Stimulated activated CD4-positive, alpha-beta T cell treated with anti-CD3 and anti-CD28 coated beads, Interleukin-1b, Interleukin-23, amount 100 ng/mL, for 48 hours (primary cell): ENCODE measurements around the gene PPP1R12B.
"Not testable (repeated sequence)": the region's sequence is repeated elsewhere in the genome, so short reads cannot be mapped to it uniquely, and the experiment has no call there.

Experiments
- DNase-seq: peaks from one replicate; pipeline ENCODE4 v3.0.0-alpha.2; 2020

The PPP1R12B gene

DNA sequence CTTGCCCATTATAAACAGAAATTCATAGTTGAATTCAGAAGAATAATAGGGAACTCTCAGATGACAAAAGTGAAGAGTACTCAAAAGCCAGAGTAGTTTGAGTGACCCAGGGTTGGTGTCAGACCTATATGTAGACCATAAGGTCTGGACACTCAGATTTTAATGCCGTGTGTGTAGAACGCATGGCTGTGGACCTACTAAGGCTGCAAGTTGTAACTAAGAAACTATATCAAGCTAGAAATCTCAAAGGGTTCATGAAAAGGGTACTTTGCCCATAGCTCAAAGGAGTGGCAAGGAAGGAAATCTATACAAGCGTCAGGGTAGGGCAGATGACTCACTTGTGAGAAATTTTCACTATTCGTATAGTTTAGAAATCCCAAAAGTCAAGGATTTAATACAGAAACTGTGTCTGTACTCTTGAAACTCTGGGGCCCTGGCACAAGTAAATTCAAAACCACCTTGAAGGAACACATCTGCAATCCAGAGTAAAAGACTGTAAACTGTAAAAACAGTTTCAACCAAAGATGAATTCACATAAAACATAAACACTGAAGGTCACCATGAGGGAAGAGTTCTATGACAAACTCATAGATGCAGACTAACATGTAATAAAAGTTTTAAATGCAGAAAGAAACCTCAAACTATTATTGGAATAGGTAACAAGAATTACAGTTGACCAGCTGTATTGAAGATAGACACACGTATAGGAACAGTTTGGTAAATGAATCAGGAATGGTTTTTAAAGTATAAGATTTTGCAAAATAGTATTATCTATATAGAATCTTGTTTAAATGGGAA lies 108.1 kb downstream of the PPP1R12B start:
- DNase-seq: not testable (repeated sequence)

DNA sequence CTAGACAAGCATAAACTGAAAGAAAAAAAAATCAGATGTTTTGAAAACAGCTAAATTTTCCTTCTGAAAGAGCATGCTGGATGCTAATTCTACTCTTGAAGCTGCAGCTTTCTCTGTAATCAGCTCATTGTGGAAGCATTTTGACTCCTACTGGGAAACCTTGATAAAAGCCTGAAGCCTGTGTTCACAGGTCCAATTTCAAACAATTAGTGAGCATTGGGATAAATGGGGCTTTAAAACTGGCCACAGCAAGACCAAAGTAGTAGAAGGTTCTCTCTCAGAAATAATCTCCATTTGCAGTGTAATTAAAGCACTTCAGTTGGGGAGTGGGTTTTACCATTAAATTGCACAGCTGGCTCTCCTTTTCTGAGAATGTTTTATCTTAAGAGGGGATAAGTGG lies 110.2 kb downstream of the PPP1R12B start:
- DNase-seq: not testable (repeated sequence)

DNA sequence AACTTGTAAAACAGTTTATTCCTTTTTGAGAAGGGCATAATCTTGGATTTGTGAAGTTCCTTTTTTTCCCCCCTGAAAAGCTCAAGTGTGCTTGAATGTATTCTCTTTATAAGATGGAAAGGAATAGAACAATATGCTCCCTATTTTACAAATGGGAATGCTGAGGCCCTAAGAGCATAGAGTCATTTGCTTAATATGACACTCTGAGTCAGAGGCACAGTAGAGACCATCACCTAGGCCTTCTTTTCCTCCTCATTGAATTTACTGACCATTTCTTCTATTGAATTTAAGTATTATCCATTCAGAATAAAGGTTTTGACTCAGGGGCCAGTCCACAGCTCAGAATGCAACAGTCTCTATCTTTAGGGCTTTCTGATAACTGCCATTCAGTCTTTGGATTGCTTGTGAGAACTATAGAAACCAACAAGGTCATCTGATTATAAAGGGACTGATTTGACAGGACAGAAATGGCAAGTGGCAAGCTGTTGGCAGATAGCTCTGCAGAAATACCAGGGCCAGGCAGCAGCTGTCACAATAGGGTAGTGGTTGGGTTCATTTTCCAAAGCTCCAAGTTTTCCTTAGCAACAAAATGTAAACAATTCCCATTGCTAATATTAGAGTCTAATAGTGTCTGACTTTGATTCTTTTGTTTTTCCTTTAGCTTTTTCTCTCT lies 111.1 kb downstream of the PPP1R12B start:
- DNase-seq: not testable (repeated sequence)

DNA sequence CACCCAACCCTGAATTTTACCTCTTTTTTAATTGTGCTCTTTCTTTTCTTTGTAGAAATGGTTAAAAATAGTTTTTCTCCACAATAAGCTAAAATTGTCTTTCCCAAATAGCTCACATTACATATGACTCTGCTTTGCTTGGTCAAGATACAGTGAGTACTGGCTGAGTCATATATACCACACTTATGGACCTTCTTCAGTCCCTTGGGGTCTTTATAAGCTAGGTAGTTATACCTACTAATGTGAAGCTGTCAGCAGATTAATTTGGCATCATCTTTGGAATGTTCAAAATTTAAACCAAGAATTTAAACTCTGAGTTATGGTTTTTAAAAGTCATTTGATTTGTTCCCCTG lies 111.6 kb downstream of the PPP1R12B start:
- DNase-seq: not testable (repeated sequence)

DNA sequence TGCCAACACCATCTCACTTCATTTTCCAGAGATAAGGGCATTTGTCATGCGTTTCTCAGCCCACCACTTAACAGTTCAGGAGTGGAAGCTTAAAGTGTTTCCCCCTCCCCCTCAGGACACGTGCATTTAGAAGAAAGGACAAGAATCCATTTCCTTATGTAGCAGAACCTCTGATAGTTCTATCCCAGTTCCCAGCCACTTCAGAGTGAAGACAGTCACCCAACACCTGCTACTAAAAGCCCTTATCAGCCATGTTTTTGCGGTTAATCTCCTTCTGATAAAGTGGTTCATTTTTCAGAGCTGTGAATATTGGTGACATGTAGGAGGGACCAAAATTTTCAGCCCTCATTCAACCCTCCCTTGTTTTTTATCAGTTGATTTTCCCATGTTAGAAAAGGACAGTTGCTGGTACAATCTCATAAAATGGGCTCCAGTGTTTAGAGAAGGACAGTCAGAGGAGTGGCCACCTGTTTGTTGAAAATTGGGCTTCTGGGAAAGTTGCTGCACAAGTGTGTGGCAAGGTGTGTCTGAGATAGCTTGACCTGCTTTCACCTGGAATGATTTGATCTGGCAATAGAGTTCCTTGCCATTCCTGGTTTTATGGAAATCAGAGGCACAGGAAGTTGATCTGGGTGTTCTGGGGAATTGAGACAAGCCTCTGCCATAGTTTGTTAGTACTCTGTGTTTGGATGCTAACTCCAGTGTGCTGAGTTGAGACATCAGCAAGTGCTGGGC lies 114.0 kb downstream of the PPP1R12B start:
- DNase-seq: no peak

DNA sequence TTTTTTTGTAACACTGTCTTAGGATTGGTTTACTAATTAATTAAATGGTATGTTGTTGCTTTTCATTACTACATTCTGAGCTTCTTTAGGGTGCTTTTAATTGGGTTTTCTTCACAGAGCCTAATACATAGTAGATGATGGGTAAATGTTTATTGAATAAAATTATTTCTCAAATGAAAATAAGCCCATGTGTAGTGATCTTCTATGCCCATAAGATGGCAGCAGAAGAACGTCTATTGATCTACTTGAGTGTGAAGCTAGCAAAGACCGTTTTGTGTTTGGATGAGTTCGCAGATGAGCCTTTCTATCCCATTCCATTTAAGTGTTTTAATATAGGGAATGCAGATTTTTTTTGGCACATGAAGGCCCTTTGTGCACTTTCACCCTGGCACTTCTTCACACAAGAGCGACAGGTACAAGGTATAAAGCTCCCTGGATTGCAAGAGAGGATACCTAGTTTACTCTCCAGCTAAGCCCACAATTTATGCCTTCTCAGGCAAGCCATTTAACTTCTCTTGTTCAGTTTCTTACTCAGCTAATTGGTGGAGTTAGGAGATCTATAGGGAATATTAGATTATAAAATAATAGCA lies 115.7 kb downstream of the PPP1R12B start:
- DNase-seq: not testable (repeated sequence)

DNA sequence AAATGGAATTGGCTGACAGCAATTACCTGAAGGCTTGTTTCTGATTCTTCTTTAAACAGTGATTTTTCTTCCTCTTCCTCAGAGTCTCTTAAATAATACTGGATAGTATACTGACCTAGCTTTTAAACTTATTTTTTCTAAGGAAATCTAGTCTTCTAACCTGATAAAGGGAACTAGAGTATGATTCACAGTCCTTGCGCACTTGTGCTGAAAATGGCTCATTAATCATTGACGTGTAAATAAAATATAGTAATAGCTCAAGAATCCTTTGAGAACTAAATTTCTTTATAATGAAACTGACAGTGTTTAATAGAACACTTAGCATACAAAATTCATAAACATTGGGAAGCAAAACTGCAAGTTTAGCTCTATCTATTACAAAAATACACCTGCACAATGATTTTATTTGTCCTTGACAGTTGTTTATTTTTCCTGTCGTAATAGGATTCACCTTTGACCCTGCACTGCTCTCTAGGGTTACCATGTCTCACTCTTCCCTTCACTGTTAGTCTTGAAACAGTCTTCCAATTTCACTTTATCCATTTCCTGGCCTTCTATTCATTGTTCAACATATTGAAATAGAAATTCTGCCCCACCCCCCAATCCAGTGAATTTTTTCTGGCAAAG lies 117.3 kb downstream of the PPP1R12B start:
- not testable (repeated sequence) for DNase-seq

DNA sequence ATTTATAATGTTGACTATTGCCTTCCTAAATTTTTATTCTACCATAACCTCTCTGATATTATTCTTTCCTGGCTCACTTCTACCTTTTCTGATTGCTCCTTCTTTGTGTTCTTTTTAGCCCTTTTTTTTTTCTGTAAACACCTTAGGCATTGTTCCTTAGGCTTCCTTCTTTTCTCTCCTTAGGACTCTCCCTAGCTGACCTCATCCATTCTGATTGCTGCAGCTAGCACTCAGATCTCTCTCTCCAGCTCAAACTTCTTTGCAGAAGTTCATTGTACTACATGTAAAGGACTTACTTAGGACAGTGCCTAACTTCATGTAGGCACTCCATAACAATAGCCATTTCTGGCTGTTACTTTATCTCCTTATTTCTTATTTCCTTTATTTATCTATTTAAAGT lies 117.8 kb downstream of the PPP1R12B start:
- DNase-seq: not testable (repeated sequence)

DNA sequence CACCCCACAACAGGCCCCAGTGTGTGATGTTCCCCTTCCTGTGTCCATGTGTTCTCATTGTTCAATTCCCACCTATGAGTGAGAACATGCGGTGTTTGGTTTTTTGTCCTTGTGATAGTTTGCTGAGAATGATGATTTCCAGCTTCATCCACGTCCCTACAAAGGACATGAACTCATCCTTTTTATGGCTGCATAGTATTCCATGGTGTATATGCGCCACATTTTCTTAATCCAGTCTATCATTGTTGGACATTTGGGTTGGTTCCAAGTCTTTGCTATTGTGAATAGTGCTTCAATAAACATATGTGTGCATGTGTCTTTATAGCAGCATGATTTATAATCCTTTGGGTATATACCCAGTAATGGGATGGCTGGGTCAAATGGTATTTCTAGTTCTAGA lies 118.9 kb downstream of the PPP1R12B start:
- DNase-seq: not testable (repeated sequence)

DNA sequence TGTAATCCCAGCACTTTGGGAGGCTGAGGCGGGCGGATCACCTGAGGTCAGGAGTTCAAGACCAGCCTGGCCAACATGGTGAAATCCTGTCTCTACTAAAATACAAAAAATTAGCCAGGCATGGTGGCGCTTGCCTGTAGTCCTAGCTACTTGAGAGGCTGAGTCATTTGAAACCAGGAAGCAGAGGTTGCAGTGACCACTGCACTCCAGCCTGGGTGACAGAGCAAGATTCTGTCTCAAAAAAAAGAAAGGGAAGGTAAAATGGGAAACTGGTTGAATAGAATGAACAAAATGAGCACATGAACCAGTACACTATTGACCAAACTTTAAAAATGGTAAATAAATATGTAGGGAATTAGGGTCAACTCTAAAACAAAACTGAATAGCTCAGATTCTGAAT lies 120.2 kb downstream of the PPP1R12B start:
- not testable (repeated sequence) for DNase-seq

DNA sequence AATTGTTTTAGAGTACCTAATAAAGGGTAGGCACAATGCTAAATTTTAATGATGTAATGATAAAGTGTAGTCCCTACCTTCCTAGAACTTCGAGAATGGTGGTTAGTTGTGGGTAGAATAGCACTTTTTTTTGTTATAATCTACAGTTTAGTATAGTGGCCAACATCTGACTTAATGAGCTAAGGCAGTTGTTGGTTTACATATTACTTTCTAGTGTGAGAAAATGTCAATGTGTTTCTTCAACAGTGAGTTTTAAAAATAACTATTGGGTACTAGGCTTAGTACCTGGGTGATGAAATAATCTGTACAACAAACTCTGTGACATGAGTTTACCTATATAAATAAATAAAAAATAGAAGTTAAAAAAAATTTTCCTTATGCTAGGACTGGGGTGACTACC lies 120.6 kb downstream of the PPP1R12B start:
- not testable (repeated sequence) for DNase-seq

DNA sequence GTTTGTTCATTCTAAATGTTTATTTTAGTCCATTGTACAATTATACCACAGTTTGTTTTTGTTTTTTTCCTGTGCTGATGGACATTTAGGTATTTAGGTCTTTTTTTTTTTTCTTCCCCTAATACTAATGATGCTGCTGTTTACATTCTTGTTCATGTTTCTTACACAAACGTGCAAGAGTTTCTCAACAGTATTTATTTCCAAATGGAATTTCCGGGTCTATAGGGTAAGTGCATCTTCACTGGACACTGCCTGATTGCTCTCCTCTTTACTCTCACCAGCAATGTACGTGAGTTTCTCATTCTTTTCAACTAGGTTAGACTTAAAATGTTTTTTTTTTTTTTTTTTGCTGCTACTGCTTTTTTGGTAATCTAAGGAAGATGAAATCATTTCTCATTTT lies 122.7 kb downstream of the PPP1R12B start:
- DNase-seq: no peak

DNA sequence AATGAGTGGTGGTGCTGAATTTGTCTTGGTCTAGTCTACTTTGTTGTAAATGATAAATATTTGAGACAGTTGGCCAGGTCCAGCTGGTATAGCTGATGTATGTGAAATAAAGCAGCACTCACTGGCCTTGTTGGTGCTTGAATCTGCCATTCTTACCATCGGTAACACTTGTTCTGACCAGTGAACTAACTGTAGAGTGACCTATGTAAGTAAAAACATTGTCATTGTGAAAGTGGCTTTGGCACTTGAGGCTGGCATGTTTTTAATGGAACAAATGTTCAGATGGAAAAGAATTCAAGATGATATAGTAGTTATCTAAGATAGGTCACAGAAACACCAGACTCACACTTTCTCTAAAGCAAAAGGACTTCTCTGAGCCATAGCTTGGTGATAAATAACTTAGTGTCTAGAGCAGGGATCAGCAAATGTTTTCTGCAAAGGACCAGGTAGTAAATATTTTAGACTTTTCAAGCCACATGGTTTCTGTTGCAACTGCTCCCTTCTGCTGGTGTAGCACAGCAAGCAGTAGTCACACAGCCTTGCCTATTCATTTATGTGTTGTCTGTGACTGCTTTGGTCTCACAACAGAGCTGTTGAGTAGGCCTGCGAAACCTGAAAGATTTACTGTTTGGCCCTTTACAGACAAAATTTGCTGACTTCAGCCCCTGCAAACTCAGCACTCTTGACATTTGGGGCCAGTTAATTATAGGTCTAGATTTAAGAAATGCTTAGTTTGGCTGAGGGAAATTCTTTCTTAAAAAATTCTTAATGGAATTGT lies 124.0 kb downstream of the PPP1R12B start:
- not testable (repeated sequence) for DNase-seq

DNA sequence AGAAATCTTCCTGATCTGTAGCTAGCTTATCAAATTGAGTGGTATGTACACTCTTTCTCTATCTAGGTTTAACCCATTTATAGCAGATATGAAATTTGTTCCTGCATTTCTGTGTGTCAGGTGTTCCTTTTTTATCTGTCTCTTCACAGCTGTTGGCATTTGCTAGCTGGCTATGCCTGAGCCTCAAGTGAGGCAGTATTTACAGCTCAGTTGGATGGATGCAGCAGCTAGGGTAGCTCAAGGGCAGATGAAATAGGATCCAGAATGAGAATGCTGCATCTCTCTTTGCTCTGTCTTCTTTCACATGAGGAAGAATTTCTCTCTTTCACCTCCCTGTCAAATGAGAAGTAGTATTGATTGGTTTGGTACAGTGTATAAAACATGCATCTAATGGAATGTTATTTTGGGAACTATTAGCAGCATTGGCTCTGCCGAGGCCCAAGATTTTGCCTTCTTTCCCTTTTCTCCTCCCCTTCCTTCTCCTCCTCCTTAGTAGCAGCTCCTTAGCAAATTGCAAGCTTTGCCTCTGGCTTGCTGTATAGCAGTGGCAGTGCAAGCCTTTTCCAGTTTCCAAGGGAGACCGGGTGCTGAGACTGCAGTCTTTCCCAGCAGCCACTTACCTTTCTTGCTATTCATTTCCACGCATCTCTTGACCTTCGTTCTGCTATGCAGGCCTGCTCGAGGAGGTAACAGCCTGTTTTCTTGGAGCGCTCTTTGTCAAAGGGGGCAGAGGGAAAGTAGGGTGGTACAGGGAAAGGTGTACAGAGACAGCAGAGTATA lies 125.0 kb downstream of the PPP1R12B start:
- not testable (repeated sequence) for DNase-seq

DNA sequence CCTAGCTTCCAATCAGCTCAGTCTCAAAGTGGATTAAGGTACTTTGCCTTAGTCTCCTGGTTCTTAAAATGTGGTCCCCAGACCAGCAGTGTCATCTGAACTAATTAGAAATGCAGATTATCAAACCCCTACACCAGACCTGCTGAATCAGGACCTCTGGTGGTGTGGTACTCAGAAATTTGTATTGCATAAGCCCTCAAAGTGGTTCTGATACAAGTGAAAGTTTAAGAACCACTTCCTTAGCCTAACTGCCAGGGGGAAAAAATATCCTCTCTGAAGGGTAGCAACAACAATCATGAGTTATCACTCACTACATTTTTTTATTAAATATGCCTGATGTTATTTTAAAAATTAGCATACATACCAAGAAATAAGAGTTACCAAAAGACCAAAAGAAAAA lies 131.2 kb downstream of the PPP1R12B start:
- not testable (repeated sequence) for DNase-seq

DNA sequence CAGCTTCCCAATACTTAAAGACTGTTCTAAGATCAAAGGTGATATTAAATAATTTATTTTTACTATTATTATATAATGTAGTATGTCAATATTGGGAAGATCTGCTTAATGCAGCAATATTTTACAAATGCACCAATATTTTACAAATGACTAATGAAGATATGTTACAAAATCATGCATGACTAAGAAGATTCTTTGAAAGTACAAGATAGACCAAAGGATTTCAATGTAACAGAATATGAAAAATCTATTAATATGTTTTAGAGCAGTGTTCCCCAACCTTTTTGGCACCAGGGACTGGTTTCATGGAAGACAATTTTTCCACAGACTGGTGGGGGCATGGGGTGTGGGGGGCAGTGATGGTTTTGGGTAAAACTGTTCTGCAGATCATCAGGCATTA lies 132.1 kb downstream of the PPP1R12B start:
- not testable (repeated sequence) for DNase-seq

DNA sequence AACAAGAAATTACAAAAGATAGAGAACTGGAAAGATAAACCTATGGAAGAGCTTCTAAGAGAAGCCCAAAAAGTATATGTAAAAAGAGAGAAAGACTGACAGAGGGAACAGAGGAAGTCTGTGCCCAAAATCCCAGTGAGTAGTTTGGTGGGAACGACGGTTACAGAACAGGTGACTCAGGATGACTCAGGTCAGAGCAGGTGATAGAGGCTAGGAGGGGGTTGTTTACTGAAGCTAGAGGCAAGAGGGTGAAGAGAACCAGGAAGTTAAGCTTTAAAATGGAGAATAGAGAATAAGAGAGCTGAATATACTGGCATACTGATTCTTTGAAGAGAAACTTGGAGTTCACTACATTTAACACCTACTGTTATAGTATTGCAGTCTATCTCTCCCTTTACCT lies 134.9 kb downstream of the PPP1R12B start:
- DNase-seq: not testable (repeated sequence)

DNA sequence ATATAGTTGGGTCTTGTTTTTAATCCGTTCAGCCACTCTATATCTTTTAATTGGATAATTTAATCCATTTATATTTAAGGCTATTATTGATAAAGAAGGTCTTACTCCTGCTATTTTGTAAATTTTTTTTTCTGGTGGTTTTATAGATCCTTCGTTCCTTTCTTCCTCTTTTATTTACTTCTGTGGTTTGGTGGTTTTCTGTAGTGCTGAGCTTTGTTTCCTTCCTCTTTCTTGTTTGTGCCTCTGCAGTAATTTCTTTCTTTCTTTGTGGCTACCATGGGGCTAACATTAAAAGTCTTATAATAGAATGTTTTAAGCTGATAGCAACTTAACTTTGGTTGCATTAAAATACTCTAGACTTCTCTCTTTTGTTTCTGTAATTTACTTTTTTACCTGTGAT lies 135.5 kb downstream of the PPP1R12B start:
- not testable (repeated sequence) for DNase-seq

DNA sequence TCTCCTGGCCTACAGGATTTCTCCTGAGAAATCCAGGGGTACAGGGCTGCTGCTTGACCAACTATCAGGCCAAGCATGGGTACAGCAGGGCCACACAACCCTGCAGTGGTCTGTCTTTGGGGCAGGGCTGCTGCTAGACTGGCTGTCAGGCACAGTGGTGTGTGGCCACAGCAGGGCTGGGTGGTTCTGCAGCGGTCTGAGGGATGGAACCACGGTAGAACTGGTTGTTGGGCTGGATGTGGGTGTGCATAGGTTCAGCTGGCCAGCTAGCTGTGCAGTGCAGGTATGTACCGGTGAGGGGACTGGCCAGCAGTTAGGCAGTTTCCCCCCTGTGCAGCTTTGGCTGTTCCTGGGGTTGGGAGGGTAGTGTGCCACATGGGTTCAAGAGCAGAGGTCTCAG lies 136.3 kb downstream of the PPP1R12B start:
- DNase-seq: not testable (repeated sequence)

DNA sequence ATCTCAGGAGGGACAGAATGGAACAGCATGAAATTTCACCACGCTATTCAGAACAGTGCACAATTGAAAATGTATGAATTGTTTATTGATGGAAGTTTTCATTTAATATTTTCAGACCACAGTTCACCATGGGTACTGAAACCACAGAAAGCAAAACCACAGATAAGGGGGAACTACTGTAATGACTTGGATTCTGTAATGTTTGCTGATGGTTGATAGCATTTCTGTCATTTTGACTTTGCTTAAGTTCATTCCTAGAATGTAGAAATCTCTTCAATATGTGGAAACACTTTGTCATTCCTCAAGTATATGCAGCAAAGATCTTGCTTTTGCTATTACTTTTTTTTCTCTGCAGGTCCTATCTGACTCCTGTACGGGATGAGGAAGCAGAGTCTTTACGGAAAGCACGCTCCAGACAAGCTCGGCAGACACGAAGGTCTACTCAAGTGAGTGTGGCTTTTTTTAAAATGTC lies 139.7 kb downstream of the PPP1R12B start:
- peak; percentile 3 for DNase-seq

DNA sequence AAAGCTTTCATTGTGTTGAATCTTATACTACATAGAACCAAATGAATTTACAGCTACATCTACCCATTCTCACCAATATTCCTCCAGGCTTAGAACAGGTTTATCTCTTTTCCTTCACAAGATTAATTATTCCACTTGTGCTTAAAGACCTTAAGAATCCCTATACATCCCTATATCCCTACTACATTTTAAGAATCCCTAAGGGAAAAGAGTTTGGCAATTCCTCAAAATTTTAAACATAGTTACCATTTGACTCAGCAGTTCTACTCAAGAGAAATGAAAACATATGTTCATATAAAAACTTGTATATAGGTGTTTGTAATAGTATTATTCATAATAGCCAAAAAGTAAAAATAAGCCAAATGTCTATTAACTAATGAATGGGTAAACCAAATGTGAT lies 140.6 kb downstream of the PPP1R12B start:
- not testable (repeated sequence) for DNase-seq
